NCI-H2196 treated with DMSO at 0.1 percent for 48 hours (cell line): ENCODE data around the gene NPM3.

Experiments
- DNase-seq: peaks from one replicate; lab custom pipeline; 2025; ENCODE audit not compliant: unreplicated experiment; lab: John Stamatoyannopoulos, UW

Gene NPM3

DNA sequence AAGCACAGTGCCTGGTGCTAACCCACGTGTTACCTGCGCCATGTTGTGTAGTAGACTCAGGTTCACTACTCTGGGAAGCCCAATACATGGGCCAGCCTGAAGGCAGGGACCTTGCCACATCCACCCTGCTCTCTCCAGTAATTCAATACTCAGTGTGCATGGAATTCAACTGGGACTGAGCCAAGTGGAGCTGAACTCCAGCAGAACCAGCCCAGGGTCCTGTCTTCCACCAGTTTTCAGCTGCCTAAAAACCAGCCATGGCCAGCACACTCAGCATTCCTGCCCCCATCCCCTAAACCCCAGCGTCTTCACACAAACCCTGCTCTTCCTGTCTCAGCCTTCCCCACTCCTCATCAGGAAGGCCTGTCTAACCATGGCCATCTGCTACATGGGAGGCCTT is 22.7 kb downstream of the NPM3 start:
- DNase-seq = no peak

GRCh38 chr10:101759309-101760247 is 23.7 kb downstream of the NPM3 start:
- DNase-seq = no peak

- no peak for DNase-seq
Observed at GRCh38 chr10:101758858-101759257, 24.4 kb downstream of the NPM3 start.

GRCh38 chr10:101752241-101752640 is 31.0 kb downstream of the NPM3 start:
- DNase-seq = no peak

GRCh38 chr10:101749047-101750016 is 33.9 kb downstream of the NPM3 start:
- DNase-seq = no peak

DNA sequence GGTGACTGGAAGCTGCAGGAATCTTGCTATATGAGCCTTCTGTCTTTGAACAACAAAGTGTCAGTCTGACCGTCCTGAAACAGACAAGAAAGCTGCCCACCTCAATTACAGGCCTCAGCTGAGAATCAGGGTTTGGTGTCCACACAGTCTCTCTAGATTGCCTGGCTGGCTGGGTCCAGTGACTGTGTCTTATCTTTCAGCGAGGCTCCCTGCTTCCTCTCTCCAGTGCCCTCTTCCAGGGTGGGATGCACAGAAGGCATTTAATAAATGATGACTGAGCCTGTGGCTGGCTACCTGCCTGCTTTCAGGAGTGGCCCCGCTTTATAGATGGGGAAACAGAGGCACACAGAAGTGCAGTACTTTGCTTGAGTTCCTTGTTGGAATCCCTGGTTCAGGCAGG is 34.8 kb downstream of the NPM3 start:
- DNase-seq = no peak

- no peak for DNase-seq
Observed at GRCh38 chr10:101745074-101745696, 38.1 kb downstream of the NPM3 start.

GRCh38 chr10:101744267-101744666 is 39.0 kb downstream of the NPM3 start:
- no peak for DNase-seq

GRCh38 chr10:101741938-101742337 is 41.3 kb downstream of the NPM3 start:
- no peak for DNase-seq

DNA sequence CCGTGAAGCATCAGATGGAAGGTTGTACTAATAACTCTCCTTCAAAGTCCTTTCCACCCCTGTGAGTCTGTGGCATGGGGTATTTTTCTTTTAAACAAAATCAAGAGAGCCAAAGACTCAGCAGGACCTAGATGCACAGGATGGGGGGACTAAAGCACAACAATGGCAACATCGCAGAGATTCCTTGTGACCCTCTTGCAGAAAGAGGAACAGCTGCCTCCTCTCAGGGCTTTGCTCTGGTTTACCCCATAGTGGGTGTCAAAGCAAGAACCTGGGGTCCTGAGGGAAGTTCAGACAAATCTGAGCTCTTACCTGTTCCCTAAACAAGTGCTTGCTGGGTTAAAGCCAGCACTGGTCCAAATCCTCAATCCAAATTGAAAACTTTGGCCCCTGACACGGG is 46.6 kb downstream of the NPM3 start:
- DNase-seq = no peak

DNA sequence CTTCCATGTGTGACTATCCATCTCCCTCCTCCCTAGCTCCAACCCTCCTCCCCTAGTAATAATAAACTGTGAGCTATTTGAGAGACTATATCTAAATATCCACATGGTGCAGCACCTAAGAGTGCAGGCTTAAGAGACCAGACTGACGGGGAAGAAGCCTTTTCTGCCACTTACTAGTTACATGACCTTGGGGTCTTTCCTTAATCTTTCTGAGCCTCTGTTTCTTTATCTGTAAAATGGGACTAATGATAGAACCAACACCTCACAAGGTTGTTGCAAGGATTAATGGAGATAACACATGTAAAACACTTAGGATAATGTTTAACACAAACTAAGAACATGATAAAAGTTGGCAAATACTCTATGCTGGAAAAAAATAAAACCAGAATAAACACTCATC is 51.1 kb downstream of the NPM3 start:
- DNase-seq = no peak
